ENCODE results near the gene PPARG.

DNA sequence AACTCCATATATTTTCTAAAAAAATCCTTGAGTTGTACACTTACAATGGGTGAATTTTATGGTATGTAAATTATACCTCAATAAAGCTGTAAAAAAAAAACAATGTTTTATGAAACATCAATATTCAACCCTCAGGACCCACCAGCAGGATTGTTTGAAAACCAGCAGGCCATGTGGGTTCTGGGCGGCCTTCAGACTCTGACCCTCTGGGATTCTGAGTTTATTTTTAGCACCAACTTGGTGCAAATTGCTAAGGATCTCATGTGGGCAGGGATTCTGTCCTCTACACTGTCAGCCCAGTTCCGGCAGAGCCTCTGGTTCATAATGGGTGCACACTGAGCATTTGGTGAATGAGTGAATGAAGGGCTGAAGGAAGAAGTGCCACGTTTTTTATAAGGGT lies 171.3 kb downstream of the PPARG start:
- TF ChIP-seq CTCF (IDR thresholded peaks at IDR 0.05; ENCODE audit: low read depth, low read length) (no peak), POLR2A (IDR thresholded peaks at IDR 0.05; ENCODE audit: extremely low read depth, insufficient read length) (no peak), MYC (IDR thresholded peaks at IDR 0.05; ENCODE audit: low read depth, low read length) (no peak), MAX (IDR thresholded peaks at IDR 0.05; ENCODE audit: low read depth, low read length) (no peak)
